IMR-90 (cell line): ENCODE results near the gene ABCG8.

Experiments
- POLR2A ChIP-seq: IDR thresholded peaks from 2 replicates; pipeline ENCODE4 v1.6.1; 2012; ENCODE audit warnings: mild to moderate bottlenecking, low read depth, low read length
- RAD21 ChIP-seq: IDR thresholded peaks from 2 replicates; pipeline ENCODE4 v1.6.1; 2012; ENCODE audit warnings: low read length, improper control_type of control experiment
- TF ChIP-seq, protein P1 (sequence below): conservative IDR thresholded peaks from 2 replicates; pipeline ENCODE4 v1.5.1; 2012; ENCODE audit warnings: mild to moderate bottlenecking, low read depth, low read length, improper control_type of control experiment

GRCh38 chr2:43855292-43855691, 16.5 kb downstream of the ABCG8 start:
- TF ChIP-seq POLR2A, result no peak
- TF ChIP-seq RAD21, result no peak
- TF ChIP-seq, protein P1, sequence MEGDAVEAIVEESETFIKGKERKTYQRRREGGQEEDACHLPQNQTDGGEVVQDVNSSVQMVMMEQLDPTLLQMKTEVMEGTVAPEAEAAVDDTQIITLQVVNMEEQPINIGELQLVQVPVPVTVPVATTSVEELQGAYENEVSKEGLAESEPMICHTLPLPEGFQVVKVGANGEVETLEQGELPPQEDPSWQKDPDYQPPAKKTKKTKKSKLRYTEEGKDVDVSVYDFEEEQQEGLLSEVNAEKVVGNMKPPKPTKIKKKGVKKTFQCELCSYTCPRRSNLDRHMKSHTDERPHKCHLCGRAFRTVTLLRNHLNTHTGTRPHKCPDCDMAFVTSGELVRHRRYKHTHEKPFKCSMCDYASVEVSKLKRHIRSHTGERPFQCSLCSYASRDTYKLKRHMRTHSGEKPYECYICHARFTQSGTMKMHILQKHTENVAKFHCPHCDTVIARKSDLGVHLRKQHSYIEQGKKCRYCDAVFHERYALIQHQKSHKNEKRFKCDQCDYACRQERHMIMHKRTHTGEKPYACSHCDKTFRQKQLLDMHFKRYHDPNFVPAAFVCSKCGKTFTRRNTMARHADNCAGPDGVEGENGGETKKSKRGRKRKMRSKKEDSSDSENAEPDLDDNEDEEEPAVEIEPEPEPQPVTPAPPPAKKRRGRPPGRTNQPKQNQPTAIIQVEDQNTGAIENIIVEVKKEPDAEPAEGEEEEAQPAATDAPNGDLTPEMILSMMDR, result no peak
